Hypothalamus (tissue), 51 donors: ENCODE measurements around the gene DGKG.

Experiments used
- DNase-seq, 51 donors: peaks; one replicate each; lab custom pipeline; 2025; lab: John Stamatoyannopoulos, UW

The DGKG gene

GRCh38 chr3:186321746-186322145 is 40.3 kb downstream of the DGKG start:
- DNase-seq: no peak

- DNase-seq: no peak
These were observed 41.0 kb downstream of the DGKG start for GRCh38 chr3:186320862-186321568.

GRCh38 chr3:186319945-186320344 is 42.1 kb downstream of the DGKG start:
- no peak for DNase-seq

GRCh38 chr3:186318135-186318534 is 43.9 kb downstream of the DGKG start:
- DNase-seq: no peak

- DNase-seq: no peak
These were observed 44.6 kb downstream of the DGKG start for GRCh38 chr3:186317478-186317877.

- DNase-seq: no peak
These were observed 45.3 kb downstream of the DGKG start for GRCh38 chr3:186316666-186317260.

GRCh38 chr3:186315581-186316354 is 46.3 kb downstream of the DGKG start:
- no peak for DNase-seq

- DNase-seq: no peak
These were observed 47.1 kb downstream of the DGKG start for GRCh38 chr3:186314896-186315295.

- peak in 5 of 51 donors; percentile 3 to 45 (median 20) for DNase-seq
These were observed 50.6 kb downstream of the DGKG start for GRCh38 chr3:186311441-186311840.

- no peak for DNase-seq
These were observed 53.5 kb downstream of the DGKG start for GRCh38 chr3:186308549-186308948.

GRCh38 chr3:186307594-186308221 is 54.3 kb downstream of the DGKG start:
- DNase-seq: no peak

- no peak for DNase-seq
These were observed 56.7 kb downstream of the DGKG start for GRCh38 chr3:186305286-186305685.

GRCh38 chr3:186303965-186304364 is 58.1 kb downstream of the DGKG start:
- no peak for DNase-seq

- no peak for DNase-seq
These were observed 62.7 kb downstream of the DGKG start for GRCh38 chr3:186299327-186299726.

- peak in 6 of 51 donors; percentile 2 to 51 (median 12) for DNase-seq
These were observed 63.2 kb downstream of the DGKG start for GRCh38 chr3:186298876-186299275.

- DNase-seq: no peak
These were observed 71.2 kb downstream of the DGKG start for GRCh38 chr3:186290796-186291195.

- DNase-seq: no peak
These were observed 74.3 kb downstream of the DGKG start for GRCh38 chr3:186287711-186288110.

GRCh38 chr3:186286114-186286513 is 75.9 kb downstream of the DGKG start:
- no peak for DNase-seq

- DNase-seq: no peak
These were observed 77.4 kb downstream of the DGKG start for GRCh38 chr3:186284661-186285060.

- no peak for DNase-seq
These were observed 77.7 kb downstream of the DGKG start for GRCh38 chr3:186284349-186284652.

GRCh38 chr3:186283651-186284348 is 78.2 kb downstream of the DGKG start:
- DNase-seq: no peak
